ENCODE results near the gene CASP4. TPM values are rescaled to one million over a fixed set of nuclear protein-coding genes. Genes with fewer than 3 reads are reported as not detected.

Gene CASP4
- 100 to 1,000 TPM in 1 of 4 donors, 10 to 100 TPM in 3; 82.8 to 113 (median 85.6) TPM for polyA plus RNA-seq
- long read RNA-seq, donor 1, transcript CASP4-203 (9 exons, 2,158 nt): major isoform, 23 of 58 reads
- long read RNA-seq, donor 1, transcript CASP4-208 (3 exons, 481 nt): minor isoform, 8 of 58 reads
- long read RNA-seq, donor 1, partial matches to known transcripts: 22 of 58 reads
- long read RNA-seq, donor 1, other reads (novel, unspliced or antisense): 0 of 58 reads
- long read RNA-seq, donor 2, transcript CASP4-203 (9 exons, 2,158 nt): major isoform, 11 of 16 reads
- long read RNA-seq, donor 2, partial matches to known transcripts: 0 of 16 reads
- long read RNA-seq, donor 2, other reads (novel, unspliced or antisense): 0 of 16 reads
- long read RNA-seq, donor 3, transcript CASP4-203 (9 exons, 2,158 nt): minor isoform, 6 of 24 reads
- long read RNA-seq, donor 3, transcript CASP4-208 (3 exons, 481 nt): major isoform, 7 of 24 reads
- long read RNA-seq, donor 3, partial matches to known transcripts: 10 of 24 reads
- long read RNA-seq, donor 3, other reads (novel, unspliced or antisense): 0 of 24 reads
- long read RNA-seq, donor 4: 0 reads
- long read RNA-seq, donor 5, partial matches to known transcripts: 5 of 10 reads
- long read RNA-seq, donor 5, other reads (novel, unspliced or antisense): 0 of 10 reads
- long read RNA-seq, donor 6, transcript CASP4-203 (9 exons, 2,158 nt): major isoform, 13 of 26 reads
- long read RNA-seq, donor 6, transcript CASP4-208 (3 exons, 481 nt): minor isoform, 5 of 26 reads
- long read RNA-seq, donor 6, partial matches to known transcripts: 5 of 26 reads
- long read RNA-seq, donor 6, other reads (novel, unspliced or antisense): 0 of 26 reads
- long read RNA-seq, donor 7: 0 reads
- long read RNA-seq, donor 8, partial matches to known transcripts: 0 of 1 reads
- long read RNA-seq, donor 8, other reads (novel, unspliced or antisense): 0 of 1 reads
- long read RNA-seq, donor 9, transcript CASP4-203 (9 exons, 2,158 nt): major isoform, 6 of 7 reads
- long read RNA-seq, donor 9, partial matches to known transcripts: 0 of 7 reads
- long read RNA-seq, donor 9, other reads (novel, unspliced or antisense): 0 of 7 reads
- long read RNA-seq, donor 10, transcript CASP4-203 (9 exons, 2,158 nt): major isoform, 7 of 12 reads
- long read RNA-seq, donor 10, partial matches to known transcripts: 0 of 12 reads
- long read RNA-seq, donor 10, other reads (novel, unspliced or antisense): 0 of 12 reads

DNA sequence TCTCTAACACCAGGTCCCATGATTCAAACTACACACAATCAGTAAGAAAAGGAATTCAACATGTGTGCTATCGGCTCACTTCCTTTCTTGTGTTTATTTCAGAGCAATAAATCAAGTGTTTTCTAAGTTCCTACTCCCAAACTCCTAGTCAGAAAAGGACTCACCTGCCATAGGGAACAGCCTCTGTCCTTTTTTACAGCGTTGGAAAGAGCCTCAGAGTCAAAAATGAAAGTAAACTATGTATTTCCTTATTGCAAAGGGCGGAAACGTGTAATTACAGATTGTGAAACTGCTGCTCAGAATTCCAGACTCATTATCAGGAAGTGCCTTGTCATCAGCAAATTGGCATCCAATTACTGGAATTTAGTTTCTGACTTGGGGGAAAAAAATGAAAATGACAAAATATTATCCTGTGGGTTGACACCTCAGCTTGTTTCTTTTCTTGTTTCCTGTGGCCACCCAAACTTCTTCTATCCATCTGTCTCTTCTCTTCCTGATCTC is at the start of gene CASP4:
TSS of gene CASP4 (minus strand) at position 220 of the 501 bp plus-strand sequence. CDS start at position 171, 49 bp downstream.
- DNase-seq (peak; percentile 91 to 95), FAIRE-seq (peak; percentile 51)
- H3K36me3 ChIP-seq (ENCODE audit: control insufficient read depth in 3 of 3, insufficient read depth in 2 of 3, low read depth in 1 of 3, low read length in 3 of 3): no peaks in the 10 kb centered on the region

GRCh38 chr11:105007463-105007862 is 39.1 kb upstream of the CASP4 start:
- Histone ChIP-seq H3K9me3 (ENCODE audit: control insufficient read depth in 2 of 2, insufficient read depth in 1 of 2, low read depth in 1 of 2, low read length in 1 of 2) (no peaks in the 10 kb centered on the region), H3K27me3 (ENCODE audit: control insufficient read depth in 3 of 3, insufficient read depth in 3 of 3, low read length in 3 of 3) (no peaks in the 10 kb centered on the region), H3K36me3 (ENCODE audit: control insufficient read depth in 3 of 3, insufficient read depth in 2 of 3, low read depth in 1 of 3, low read length in 3 of 3) (no peaks in the 10 kb centered on the region), H3K27ac (ENCODE audit: low read depth in 1 of 3, low read length in 2 of 3) (no peak overlapping the region), H3K4me3 (ENCODE audit: low read depth in 1 of 3, low read length in 3 of 3) (no peak overlapping the region), H3K4me1 (ENCODE audit: control insufficient read depth in 3 of 3, insufficient read depth in 2 of 3, low read depth in 1 of 3, low read length in 2 of 3) (no peaks in the 10 kb centered on the region)
- DNase-seq: no peak
- FAIRE-seq: no peak

More for the DNA sequence above, at the start of gene CASP4:
- Histone ChIP-seq H3K27ac (ENCODE audit: low read depth in 1 of 3, low read length in 2 of 3) (peak within 1 kb of the TSS; percentile 79 to 93 (median 91)), H3K4me1 (ENCODE audit: control insufficient read depth in 3 of 3, insufficient read depth in 2 of 3, low read depth in 1 of 3, low read length in 2 of 3) (peaks cover 8 to 10% (median 8%) of the 10 kb centered on the region in 3 donors), H3K4me3 (ENCODE audit: low read depth in 1 of 3, low read length in 3 of 3) (peak within 1 kb of the TSS; percentile 38 to 70 (median 63)), H3K9me3 (ENCODE audit: control insufficient read depth in 2 of 2, insufficient read depth in 1 of 2, low read depth in 1 of 2, low read length in 1 of 2) (peaks cover 0 to 15% of the 10 kb centered on the region in 2 donors), H3K27me3 (ENCODE audit: control insufficient read depth in 3 of 3, insufficient read depth in 3 of 3, low read length in 3 of 3) (no peaks in the 10 kb centered on the region)
- WGBS, 3 donors: 0 to 1% (median 0%) methylated on average over 4 of the region's 4 CpGs

DNA sequence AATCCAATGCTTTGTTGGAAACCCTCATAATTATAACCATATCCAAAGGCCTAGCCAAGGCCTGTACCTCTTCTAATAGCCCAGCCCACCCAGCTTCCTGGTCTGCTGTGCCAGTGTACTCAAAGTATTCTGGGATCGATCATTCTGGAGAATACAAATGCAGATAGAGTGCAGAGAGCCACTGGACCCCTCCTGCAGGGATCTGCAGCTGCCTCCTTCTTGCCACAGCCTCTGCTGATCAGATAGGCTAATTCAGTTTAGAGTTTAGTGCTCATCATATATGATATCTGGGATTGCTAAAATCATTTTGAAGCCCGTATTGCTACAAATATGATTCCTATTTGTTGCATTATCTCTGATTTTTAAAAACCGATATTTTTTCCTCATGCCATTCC is 37.1 kb upstream of the CASP4 start:
- WGBS, 3 donors: 84 to 94% (median 87%) methylated on average over 3 of the region's 3 CpGs
- no peak for FAIRE-seq
- DNase-seq: no peak
- Histone ChIP-seq H3K27ac (ENCODE audit: low read depth in 1 of 3, low read length in 2 of 3) (no peak overlapping the region), H3K9me3 (ENCODE audit: control insufficient read depth in 2 of 2, insufficient read depth in 1 of 2, low read depth in 1 of 2, low read length in 1 of 2) (no peaks in the 10 kb centered on the region), H3K36me3 (ENCODE audit: control insufficient read depth in 3 of 3, insufficient read depth in 2 of 3, low read depth in 1 of 3, low read length in 3 of 3) (no peaks in the 10 kb centered on the region), H3K27me3 (ENCODE audit: control insufficient read depth in 3 of 3, insufficient read depth in 3 of 3, low read length in 3 of 3) (no peaks in the 10 kb centered on the region), H3K4me3 (ENCODE audit: low read depth in 1 of 3, low read length in 3 of 3) (no peak overlapping the region), H3K4me1 (ENCODE audit: control insufficient read depth in 3 of 3, insufficient read depth in 2 of 3, low read depth in 1 of 3, low read length in 2 of 3) (no peaks in the 10 kb centered on the region)

DNA sequence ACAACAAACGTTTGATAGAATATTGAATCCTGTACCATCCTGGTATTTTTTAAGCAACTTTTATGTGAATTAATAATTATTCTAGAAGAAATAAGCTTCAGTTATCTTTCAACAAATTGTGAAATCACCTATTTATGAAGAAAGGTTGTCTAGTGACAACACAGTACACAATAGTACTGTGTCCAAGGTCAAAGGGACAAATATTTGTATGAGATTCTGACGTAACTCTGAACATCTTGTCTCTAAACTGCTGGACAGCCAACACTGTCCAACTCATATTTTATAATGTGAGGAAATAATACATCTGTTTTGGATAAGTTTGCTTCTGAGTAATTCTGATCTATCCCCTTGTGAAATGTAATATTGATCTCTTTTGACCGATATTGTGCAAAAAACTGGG is 35.6 kb upstream of the CASP4 start:
- FAIRE-seq (no peak), DNase-seq (no peak)
- Histone ChIP-seq H3K9me3 (ENCODE audit: control insufficient read depth in 2 of 2, insufficient read depth in 1 of 2, low read depth in 1 of 2, low read length in 1 of 2) (no peaks in the 10 kb centered on the region), H3K4me1 (ENCODE audit: control insufficient read depth in 3 of 3, insufficient read depth in 2 of 3, low read depth in 1 of 3, low read length in 2 of 3) (no peaks in the 10 kb centered on the region), H3K27me3 (ENCODE audit: control insufficient read depth in 3 of 3, insufficient read depth in 3 of 3, low read length in 3 of 3) (no peaks in the 10 kb centered on the region), H3K27ac (ENCODE audit: low read depth in 1 of 3, low read length in 2 of 3) (no peak overlapping the region), H3K36me3 (ENCODE audit: control insufficient read depth in 3 of 3, insufficient read depth in 2 of 3, low read depth in 1 of 3, low read length in 3 of 3) (peaks cover 0 to 4% (median 0%) of the 10 kb centered on the region in 3 donors), H3K4me3 (ENCODE audit: low read depth in 1 of 3, low read length in 3 of 3) (no peak overlapping the region)
- 72 to 91% (median 86%) methylated on average over 3 of the region's 3 CpGs for WGBS, 3 donors

- Histone ChIP-seq H3K27me3 (ENCODE audit: control insufficient read depth in 3 of 3, insufficient read depth in 3 of 3, low read length in 3 of 3) (no peaks in the 10 kb centered on the region), H3K27ac (ENCODE audit: low read depth in 1 of 3, low read length in 2 of 3) (no peak overlapping the region), H3K4me1 (ENCODE audit: control insufficient read depth in 3 of 3, insufficient read depth in 2 of 3, low read depth in 1 of 3, low read length in 2 of 3) (no peaks in the 10 kb centered on the region), H3K9me3 (ENCODE audit: control insufficient read depth in 2 of 2, insufficient read depth in 1 of 2, low read depth in 1 of 2, low read length in 1 of 2) (no peaks in the 10 kb centered on the region), H3K4me3 (ENCODE audit: low read depth in 1 of 3, low read length in 3 of 3) (no peak overlapping the region), H3K36me3 (ENCODE audit: control insufficient read depth in 3 of 3, insufficient read depth in 2 of 3, low read depth in 1 of 3, low read length in 3 of 3) (peaks cover 0 to 4% (median 2%) of the 10 kb centered on the region in 3 donors)
- no peak for FAIRE-seq
- WGBS, 3 donors: 72 to 87% (median 83%) methylated on average over 2 of the region's 2 CpGs
- no peak for DNase-seq
Observed at GRCh38 chr11:105003151-105003550, 34.8 kb upstream of the CASP4 start.

DNA sequence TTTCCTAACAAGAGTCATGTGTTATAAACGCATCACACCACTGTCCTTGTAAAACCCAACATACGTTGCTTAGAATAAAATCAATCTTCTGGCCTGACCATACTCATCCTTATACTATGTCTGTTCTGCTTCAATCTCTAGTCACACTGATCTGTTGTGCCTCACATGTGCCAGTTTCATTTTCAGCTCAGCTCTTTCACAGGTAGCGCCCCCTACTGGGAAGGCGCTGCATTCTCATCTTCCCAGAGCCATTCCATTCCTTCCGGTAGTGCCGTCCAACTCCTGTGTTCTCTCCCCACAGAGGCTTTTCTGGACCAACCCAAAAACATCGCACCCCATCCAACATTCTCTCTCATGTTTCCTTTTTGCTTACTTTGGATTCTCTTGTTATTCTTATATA is 32.4 kb upstream of the CASP4 start:
- Histone ChIP-seq H3K9me3 (ENCODE audit: control insufficient read depth in 2 of 2, insufficient read depth in 1 of 2, low read depth in 1 of 2, low read length in 1 of 2) (no peaks in the 10 kb centered on the region), H3K27ac (ENCODE audit: low read depth in 1 of 3, low read length in 2 of 3) (no peak overlapping the region), H3K4me3 (ENCODE audit: low read depth in 1 of 3, low read length in 3 of 3) (no peak overlapping the region), H3K4me1 (ENCODE audit: control insufficient read depth in 3 of 3, insufficient read depth in 2 of 3, low read depth in 1 of 3, low read length in 2 of 3) (no peaks in the 10 kb centered on the region), H3K36me3 (ENCODE audit: control insufficient read depth in 3 of 3, insufficient read depth in 2 of 3, low read depth in 1 of 3, low read length in 3 of 3) (peaks cover 0 to 4% (median 2%) of the 10 kb centered on the region in 3 donors), H3K27me3 (ENCODE audit: control insufficient read depth in 3 of 3, insufficient read depth in 3 of 3, low read length in 3 of 3) (no peaks in the 10 kb centered on the region)
- WGBS, 3 donors: 83 to 90% (median 87%) methylated on average over 7 of the region's 7 CpGs
- FAIRE-seq (no peak), DNase-seq (peak; percentile 14 to 25)

DNA sequence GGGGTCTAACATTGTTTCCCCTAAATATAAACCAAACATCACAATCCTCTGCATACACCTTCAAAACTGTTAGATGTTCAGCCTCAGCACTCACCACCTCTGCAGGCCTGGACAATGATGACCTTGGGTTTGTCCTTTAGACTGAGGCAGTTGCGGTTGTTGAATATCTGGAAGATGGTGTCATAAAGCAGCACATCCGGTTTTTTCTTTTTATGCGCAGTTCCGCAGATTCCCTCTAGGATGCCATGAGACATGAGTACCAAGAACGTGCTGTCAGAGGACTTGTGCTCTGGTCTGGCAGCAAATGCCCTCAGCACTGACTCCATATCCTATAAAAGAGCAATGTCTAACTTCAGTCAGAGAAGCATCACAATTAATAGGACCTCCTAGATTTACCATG is 31.8 kb upstream of the CASP4 start:
- WGBS, 3 donors: 87 to 92% (median 91%) methylated on average over 5 of the region's 5 CpGs
- no peak overlapping the region for H3K27ac ChIP-seq (ENCODE audit: low read depth in 1 of 3, low read length in 2 of 3)
- H3K4me3 ChIP-seq (ENCODE audit: low read depth in 1 of 3, low read length in 3 of 3): no peak overlapping the region
- no peaks in the 10 kb centered on the region for H3K9me3 ChIP-seq (ENCODE audit: control insufficient read depth in 2 of 2, insufficient read depth in 1 of 2, low read depth in 1 of 2, low read length in 1 of 2)
- no peak for FAIRE-seq
- H3K36me3 ChIP-seq (ENCODE audit: control insufficient read depth in 3 of 3, insufficient read depth in 2 of 3, low read depth in 1 of 3, low read length in 3 of 3): peaks cover 0 to 4% (median 2%) of the 10 kb centered on the region in 3 donors
- DNase-seq: no peak
- H3K4me1 ChIP-seq (ENCODE audit: control insufficient read depth in 3 of 3, insufficient read depth in 2 of 3, low read depth in 1 of 3, low read length in 2 of 3): no peaks in the 10 kb centered on the region
- no peaks in the 10 kb centered on the region for H3K27me3 ChIP-seq (ENCODE audit: control insufficient read depth in 3 of 3, insufficient read depth in 3 of 3, low read length in 3 of 3)

DNA sequence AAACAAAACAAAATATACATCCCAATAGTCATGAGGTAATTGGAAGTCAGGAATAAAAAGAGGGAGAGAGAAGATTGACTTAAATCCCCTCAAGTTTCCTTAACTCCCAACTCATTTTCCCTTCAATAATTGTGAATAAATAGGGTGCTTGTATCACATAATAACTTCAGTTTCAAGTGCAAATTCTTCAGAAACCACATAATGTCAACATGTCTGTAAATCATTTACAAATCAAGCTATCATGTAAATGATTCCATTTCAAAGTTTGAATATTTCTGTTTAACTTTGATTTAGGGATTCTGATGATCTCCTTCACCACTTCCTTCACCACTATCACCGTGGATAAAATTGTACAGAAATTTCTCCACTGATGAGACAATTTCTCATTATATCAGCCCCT is 31.3 kb upstream of the CASP4 start:
- 59 to 82% (median 69%) methylated on average over 1 of the region's 1 CpG for WGBS, 3 donors
- Histone ChIP-seq H3K36me3 (ENCODE audit: control insufficient read depth in 3 of 3, insufficient read depth in 2 of 3, low read depth in 1 of 3, low read length in 3 of 3) (peaks cover 0 to 6% (median 2%) of the 10 kb centered on the region in 3 donors), H3K4me3 (ENCODE audit: low read depth in 1 of 3, low read length in 3 of 3) (no peak overlapping the region), H3K27ac (ENCODE audit: low read depth in 1 of 3, low read length in 2 of 3) (no peak overlapping the region), H3K4me1 (ENCODE audit: control insufficient read depth in 3 of 3, insufficient read depth in 2 of 3, low read depth in 1 of 3, low read length in 2 of 3) (no peaks in the 10 kb centered on the region), H3K27me3 (ENCODE audit: control insufficient read depth in 3 of 3, insufficient read depth in 3 of 3, low read length in 3 of 3) (no peaks in the 10 kb centered on the region), H3K9me3 (ENCODE audit: control insufficient read depth in 2 of 2, insufficient read depth in 1 of 2, low read depth in 1 of 2, low read length in 1 of 2) (no peaks in the 10 kb centered on the region)
- FAIRE-seq: no peak
- DNase-seq: no peak

Measured in small intestine (tissue), 16 donors.